Activated naive CD4-positive, alpha-beta T cell treated with anti-CD3 and anti-CD28 coated beads, Interleukin-2, amount 50 U/mL, for 72 hours (primary cell): ENCODE results near the gene MKNK1. TPM values are rescaled to one million over a fixed set of nuclear protein-coding genes. Genes with fewer than 3 reads are reported as not detected.
A peak's percentile ranks its signal among the peaks of the same experiment; 100 is the strongest.

ENCODE experiments used
- ATAC-seq, 2 donors: fragments of 150-1000 bp; cut with Tn5 transposase; 2 replicates each; pipeline ENCODE4 v1.10.0; 2021; ENCODE audit warnings: mild to moderate bottlenecking in 2 of 2, moderate library complexity in 2 of 2
- DNase-seq, 2 donors: peaks; one replicate each; pipeline ENCODE4 v3.0.0; 2021 to 2022; ENCODE audit warnings: low spot score in 2 of 2
- H3K27ac Mint-ChIP-seq, 2 donors: one replicate each; pipeline ENCODE4 v1.8.0; 2022; ENCODE audit warnings: mild to moderate bottlenecking in 2 of 2, mixed read lengths in 2 of 2
- H3K36me3 Mint-ChIP-seq, 2 donors: one replicate each; pipeline ENCODE4 v1.8.0; 2022; ENCODE audit warnings: mixed read lengths in 2 of 2
- H3K9me3 Mint-ChIP-seq, 2 donors: one replicate each; pipeline ENCODE4 v1.8.0; 2022; ENCODE audit warnings: mixed read lengths in 2 of 2
- total RNA-seq, 2 donors: library from RNA; stranded (reverse); gene quantifications; one replicate each; pipeline ENCODE4 v1.2.3, GENCODE V29; 2022

Gene MKNK1
- total RNA-seq, 2 donors from 2014 or later: 37.3 to 48.7 TPM

DNA sequence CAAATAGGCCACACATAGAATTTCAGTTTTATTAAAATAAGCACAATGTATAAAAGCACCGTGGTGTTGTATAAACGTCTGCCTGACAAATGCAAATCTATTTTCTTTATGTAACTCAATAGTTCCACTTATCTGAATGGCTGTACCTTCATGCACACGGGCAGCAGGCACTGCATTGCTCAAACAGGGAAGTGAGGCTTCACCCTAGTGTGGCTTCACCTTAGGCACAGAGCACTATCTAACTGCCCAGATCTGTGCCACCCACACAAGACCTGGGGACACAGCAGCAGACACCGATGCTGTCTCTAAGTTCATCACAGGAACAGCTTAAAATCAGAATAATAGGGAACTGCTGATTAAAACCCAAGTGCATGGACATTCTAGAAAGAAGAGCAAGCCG lies 46.7 kb downstream of the MKNK1 start:
- no peak for ATAC-seq
- peak overlapping the region in 1 of 2 donors; percentile 62 for H3K27ac Mint-ChIP-seq
- no peaks in the 10 kb centered on the region for H3K9me3 Mint-ChIP-seq
- H3K36me3 Mint-ChIP-seq: no peaks in the 10 kb centered on the region
- peak in 1 of 2 donors; percentile 20 for DNase-seq

DNA sequence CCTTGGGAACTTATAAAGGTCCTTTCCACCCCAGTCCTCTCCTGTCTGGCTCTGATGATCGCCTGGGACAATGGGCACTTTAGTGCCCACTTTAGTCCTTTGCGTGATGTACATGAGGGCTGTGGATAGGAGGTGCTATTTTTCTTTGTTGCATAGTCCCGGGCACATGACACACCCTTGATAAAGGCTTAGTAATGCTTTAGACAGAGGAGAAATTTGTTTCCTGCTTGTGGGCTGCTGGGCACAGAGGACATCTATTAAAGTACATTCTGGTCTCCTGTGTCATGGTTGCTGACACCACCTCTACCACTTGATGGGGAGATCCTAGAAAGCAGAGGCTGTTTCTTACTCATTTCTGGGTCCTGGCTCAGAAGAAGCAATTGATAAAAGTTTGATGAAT lies 47.2 kb downstream of the MKNK1 start:
- H3K27ac Mint-ChIP-seq: no peak overlapping the region
- ATAC-seq (peak in 1 of 2 donors; percentile 63), DNase-seq (no peak)
- H3K9me3 Mint-ChIP-seq: no peaks in the 10 kb centered on the region
- H3K36me3 Mint-ChIP-seq: no peaks in the 10 kb centered on the region

GRCh38 chr1:46555826-46556619 lies 48.0 kb downstream of the MKNK1 start:
- Mint-ChIP-seq H3K9me3 (no peaks in the 10 kb centered on the region), H3K36me3 (no peaks in the 10 kb centered on the region), H3K27ac (peak overlapping the region in 1 of 2 donors; percentile 87)
- DNase-seq (peak in 1 of 2 donors; percentile 28), ATAC-seq (no peak)

DNA sequence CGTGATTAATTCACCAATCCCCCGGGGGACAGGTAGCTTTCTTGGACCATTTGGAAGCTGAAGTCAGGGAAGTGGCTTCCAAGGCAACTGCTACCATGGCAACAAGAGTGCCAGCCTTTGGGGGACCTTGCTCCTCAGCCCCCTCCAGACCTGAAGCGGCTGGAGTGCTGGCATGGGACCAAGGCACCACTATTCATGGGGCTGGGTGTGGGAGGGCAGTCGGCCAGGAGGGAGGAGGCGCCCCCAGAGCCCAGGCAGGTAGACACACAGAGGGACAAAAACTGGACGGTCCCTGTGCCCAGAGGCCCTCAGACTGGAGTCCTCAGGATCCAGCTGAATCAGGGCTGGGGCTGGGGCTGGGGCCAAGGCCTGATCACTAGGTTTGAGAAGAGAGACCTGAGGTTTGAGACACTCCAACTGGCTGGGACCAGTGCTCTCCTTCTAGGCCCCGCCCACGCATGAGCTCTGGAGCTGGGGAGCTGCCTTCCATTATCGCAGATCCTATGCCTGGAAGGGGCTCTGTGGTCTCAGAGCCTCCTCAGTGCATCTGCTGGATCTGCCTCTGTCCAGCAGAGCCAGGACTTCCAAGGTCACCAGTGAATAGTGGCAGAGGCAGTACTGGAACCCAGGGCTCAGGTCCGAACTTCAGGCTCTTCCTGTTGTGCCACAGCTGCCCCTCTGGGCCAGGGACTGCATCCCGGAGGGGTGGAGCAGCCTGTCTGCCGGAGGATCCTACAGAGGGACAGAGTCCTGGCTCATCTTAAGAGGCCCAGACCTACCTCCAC lies 49.3 kb downstream of the MKNK1 start:
- Mint-ChIP-seq H3K9me3 (no peaks in the 10 kb centered on the region), H3K27ac (no peak overlapping the region), H3K36me3 (no peaks in the 10 kb centered on the region)
- DNase-seq (peak in 1 of 2 donors; percentile 42), ATAC-seq (no peak)

- no peak overlapping the region for H3K27ac Mint-ChIP-seq
- no peaks in the 10 kb centered on the region for H3K9me3 Mint-ChIP-seq
- no peaks in the 10 kb centered on the region for H3K36me3 Mint-ChIP-seq
- ATAC-seq (no peak), DNase-seq (peak in 1 of 2 donors; percentile 6)
Measured at GRCh38 chr1:46554236-46554596, 49.9 kb downstream of the MKNK1 start.

GRCh38 chr1:46553506-46553905 lies 50.6 kb downstream of the MKNK1 start:
- DNase-seq (peak in 1 of 2 donors; percentile 11), ATAC-seq (no peak)
- no peaks in the 10 kb centered on the region for H3K36me3 Mint-ChIP-seq
- H3K27ac Mint-ChIP-seq: peak overlapping the region; percentile 44 to 50
- H3K9me3 Mint-ChIP-seq: no peaks in the 10 kb centered on the region

GRCh38 chr1:46552357-46553237 lies 51.5 kb downstream of the MKNK1 start:
- peak in 1 of 2 donors; percentile 18 for DNase-seq
- Mint-ChIP-seq H3K36me3 (no peaks in the 10 kb centered on the region), H3K27ac (peak overlapping the region; percentile 44 to 50), H3K9me3 (no peaks in the 10 kb centered on the region)
- no peak for ATAC-seq

GRCh38 chr1:46551597-46552095 lies 52.4 kb downstream of the MKNK1 start, which contains the start of gene KNCN:
Gene KNCN, minus strand, starts transcription at chr1:46551647. Its CDS starts 432 bp downstream, at chr1:46551215.
- H3K27ac Mint-ChIP-seq: peak within 1 kb of the TSS; percentile 40 to 44
- ATAC-seq (no peak), DNase-seq (peak in 1 of 2 donors; percentile 11)
- H3K9me3 Mint-ChIP-seq: no peaks in the 10 kb centered on the region
- H3K36me3 Mint-ChIP-seq: no peaks in the 10 kb centered on the region

GRCh38 chr1:46550751-46551231 lies 53.3 kb downstream of the MKNK1 start:
- no peaks in the 10 kb centered on the region for H3K9me3 Mint-ChIP-seq
- H3K36me3 Mint-ChIP-seq: no peaks in the 10 kb centered on the region
- peak overlapping the region in 1 of 2 donors; percentile 40 for H3K27ac Mint-ChIP-seq
- no peak for ATAC-seq
- DNase-seq: no peak

DNA sequence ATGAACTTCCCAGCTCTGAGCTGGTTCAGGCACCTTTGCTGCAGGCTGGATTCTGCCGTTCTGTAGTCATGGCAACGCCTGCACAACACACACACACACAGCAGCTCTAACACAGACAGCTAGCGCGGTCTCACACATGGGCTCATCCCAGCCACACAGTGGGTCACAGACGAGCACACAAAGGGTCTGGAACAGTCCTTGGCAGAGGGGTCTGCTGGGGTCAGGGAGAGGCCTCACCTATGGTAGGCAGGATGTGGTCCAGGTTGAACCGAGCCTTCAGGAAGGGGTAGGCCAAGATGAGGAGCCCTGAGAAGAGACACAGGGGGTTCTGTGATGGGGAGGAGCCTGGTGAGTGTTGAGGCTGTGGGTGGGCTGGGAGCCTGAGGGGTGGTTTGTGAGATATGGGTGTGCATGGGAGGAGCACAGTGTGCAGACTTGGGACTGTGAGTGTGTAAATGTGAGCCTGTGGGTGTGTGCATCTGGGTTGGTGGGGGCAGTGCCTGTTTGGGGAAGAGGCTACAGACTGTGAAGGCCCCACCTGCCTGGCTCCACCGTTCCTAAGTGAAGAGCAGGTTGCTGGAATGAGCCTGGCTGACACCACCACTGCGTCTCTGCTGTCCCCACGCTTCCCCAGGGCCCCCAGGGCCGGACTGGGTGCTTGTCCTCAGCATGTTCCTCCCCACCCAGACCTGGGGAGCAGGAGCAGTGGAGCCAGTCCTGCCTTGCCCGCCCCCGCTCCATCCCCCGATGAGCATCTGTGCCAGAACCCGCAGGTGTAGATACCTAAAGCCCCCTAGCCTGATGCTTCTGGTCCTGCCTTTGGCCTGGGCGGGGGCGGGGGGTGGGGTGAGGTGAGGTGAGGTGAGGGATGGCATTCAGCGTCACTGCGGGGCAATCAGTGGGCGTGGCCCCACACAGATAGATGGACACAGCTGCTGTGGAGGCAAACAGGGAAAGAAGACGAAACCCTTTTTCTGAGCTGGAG lies 54.1 kb downstream of the MKNK1 start:
- Mint-ChIP-seq H3K36me3 (no peaks in the 10 kb centered on the region), H3K9me3 (no peaks in the 10 kb centered on the region), H3K27ac (peak overlapping the region; percentile 44 to 70)
- no peak for DNase-seq
- ATAC-seq: peak; percentile 48 to 67

DNA sequence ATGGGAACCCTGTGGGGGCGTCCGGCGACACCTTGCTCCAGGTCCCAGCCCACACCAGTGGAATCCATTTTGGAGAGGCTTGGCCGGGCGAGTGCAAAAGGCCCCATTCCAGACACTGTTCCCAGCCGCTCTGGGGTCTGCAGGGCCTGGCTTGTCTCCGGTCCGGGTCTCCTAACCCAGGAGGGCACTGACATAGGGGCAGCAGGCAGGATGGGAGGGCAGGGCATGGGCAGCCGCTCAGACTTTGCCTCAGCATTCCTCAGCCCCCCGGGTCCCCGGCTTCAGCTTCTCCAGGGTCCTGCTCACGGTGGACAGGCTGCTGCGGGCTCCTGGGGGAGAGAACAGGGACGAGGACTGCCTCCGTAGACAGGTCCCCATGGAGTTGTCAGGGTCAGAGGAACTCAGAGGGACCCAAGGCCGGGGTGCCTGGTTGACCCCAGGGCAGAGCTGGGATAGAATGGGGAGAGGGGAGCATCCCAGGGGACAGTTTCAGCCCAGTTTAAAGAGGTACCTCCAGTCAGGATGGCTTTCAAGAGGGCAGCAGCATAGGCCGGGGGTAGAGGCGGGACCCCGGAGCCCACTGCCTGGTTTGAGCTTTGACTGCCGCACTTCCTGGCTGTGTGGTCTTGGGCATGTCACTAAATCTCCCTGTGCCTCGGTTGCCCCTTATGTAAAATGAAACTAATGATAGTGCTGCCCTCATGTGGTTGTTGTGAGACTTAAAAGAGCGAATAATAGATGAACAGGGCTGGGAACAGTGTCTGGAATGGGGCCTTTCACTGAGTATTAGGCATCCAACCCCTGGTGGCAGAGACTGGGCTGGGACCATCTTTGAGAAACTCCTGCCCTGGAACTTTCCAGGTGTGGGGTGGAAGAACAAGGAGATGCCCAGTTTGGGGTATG lies 56.3 kb downstream of the MKNK1 start:
- DNase-seq (no peak), ATAC-seq (peak; percentile 45 to 64)
- H3K9me3 Mint-ChIP-seq: no peaks in the 10 kb centered on the region
- no peaks in the 10 kb centered on the region for H3K36me3 Mint-ChIP-seq
- no peak overlapping the region for H3K27ac Mint-ChIP-seq

DNA sequence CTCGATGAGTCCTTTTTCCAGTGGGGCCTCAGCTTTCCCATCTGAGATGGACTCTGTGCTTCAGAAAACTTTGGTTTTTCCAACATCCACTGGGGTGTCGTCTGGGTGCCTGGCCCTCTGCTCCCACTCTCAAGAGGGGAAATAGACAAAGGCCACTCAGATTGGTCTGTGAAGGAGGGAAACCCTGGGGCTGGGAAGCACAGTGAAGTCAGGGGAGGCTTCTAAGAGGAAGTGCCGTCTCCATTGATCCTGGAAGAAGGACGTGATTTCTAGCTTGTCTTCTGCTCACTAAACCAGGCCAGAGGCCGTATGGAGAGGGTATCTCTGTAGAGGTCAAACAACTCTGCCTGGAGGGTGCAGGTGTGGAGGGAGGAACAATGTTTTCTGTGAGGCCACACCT lies 57.9 kb downstream of the MKNK1 start:
- no peaks in the 10 kb centered on the region for H3K36me3 Mint-ChIP-seq
- no peak for ATAC-seq
- H3K27ac Mint-ChIP-seq: peak overlapping the region in 1 of 2 donors; percentile 75
- no peak for DNase-seq
- H3K9me3 Mint-ChIP-seq: no peaks in the 10 kb centered on the region

- no peaks in the 10 kb centered on the region for H3K9me3 Mint-ChIP-seq
- no peak overlapping the region for H3K27ac Mint-ChIP-seq
- no peak for DNase-seq
- H3K36me3 Mint-ChIP-seq: no peaks in the 10 kb centered on the region
- no peak for ATAC-seq
Measured at GRCh38 chr1:46545784-46546183, 58.3 kb downstream of the MKNK1 start.

DNA sequence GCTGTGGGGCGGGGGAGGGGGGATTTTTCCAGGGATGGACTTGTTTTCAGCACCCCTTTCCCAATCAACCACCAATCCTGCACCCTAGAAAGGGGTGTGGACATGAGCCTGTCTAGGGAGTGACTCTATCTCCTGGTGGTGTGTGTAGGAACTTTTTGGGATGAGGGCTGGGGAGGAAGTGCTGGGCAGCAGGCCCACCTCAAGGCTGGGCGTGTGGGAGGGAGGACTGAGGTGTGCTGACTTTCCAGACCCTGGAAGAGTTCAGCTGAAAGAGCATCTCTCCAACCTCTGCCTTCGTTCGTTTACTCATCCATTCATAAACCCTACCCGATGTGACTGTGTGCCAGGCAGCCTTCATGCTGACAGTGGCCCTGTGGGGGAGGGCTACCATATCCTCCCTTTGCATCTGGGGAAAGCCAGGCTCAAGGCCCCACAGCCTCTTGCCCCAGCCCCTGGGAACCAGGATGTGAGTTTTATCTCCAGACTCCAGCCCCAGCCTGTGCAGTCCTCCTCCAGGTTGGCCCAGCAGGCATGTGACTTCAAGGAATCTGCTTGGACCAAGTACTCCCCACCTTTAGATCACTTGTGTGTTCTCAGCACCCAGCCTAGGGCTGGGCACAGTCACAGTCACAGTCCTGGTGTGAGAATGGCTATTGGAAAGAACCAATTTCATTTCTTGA lies 59.4 kb downstream of the MKNK1 start:
- no peak overlapping the region for H3K27ac Mint-ChIP-seq
- no peaks in the 10 kb centered on the region for H3K9me3 Mint-ChIP-seq
- ATAC-seq (no peak), DNase-seq (no peak)
- H3K36me3 Mint-ChIP-seq: no peaks in the 10 kb centered on the region
